Vagina (tissue), 2 donors: ENCODE results near the gene UMPS.
A peak's percentile ranks its signal among the peaks of the same experiment; 100 is the strongest.

Experiments
- POLR2A ChIP-seq, 2 donors: fragments of 450-650 bp; IDR thresholded peaks; one replicate each; pipeline ENCODE4 v1.6.1; 2017; ENCODE audit warnings: antibody characterized with exemption in 2 of 2, mild to moderate bottlenecking in 2 of 2, moderate library complexity in 2 of 2
- TF ChIP-seq, protein P1 (sequence below), 3 experiments: fragments of 450-650 bp in 2 of 3; fragments of 200-600 bp in 1 of 3; sonication (generic) in 1 of 3; IDR thresholded peaks; one replicate each; pipeline ENCODE4 v1.5.1; 2017 to 2019; ENCODE audit warnings: antibody characterized with exemption in 3 of 3, mild to moderate bottlenecking in 2 of 3, moderate library complexity in 2 of 3

GRCh38 chr3:124761250-124761796, 31.1 kb downstream of the UMPS start:
- TF ChIP-seq, protein P1, sequence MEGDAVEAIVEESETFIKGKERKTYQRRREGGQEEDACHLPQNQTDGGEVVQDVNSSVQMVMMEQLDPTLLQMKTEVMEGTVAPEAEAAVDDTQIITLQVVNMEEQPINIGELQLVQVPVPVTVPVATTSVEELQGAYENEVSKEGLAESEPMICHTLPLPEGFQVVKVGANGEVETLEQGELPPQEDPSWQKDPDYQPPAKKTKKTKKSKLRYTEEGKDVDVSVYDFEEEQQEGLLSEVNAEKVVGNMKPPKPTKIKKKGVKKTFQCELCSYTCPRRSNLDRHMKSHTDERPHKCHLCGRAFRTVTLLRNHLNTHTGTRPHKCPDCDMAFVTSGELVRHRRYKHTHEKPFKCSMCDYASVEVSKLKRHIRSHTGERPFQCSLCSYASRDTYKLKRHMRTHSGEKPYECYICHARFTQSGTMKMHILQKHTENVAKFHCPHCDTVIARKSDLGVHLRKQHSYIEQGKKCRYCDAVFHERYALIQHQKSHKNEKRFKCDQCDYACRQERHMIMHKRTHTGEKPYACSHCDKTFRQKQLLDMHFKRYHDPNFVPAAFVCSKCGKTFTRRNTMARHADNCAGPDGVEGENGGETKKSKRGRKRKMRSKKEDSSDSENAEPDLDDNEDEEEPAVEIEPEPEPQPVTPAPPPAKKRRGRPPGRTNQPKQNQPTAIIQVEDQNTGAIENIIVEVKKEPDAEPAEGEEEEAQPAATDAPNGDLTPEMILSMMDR (IDR thresholded peaks at IDR 0.05) = peak; percentile 88 to 99 (median 93)
- no peak for TF ChIP-seq POLR2A (IDR thresholded peaks at IDR 0.05)
